Activated CD8-positive, alpha-beta T cell treated with anti-CD3 and anti-CD28 coated beads for 36 hours (primary cell): ENCODE results near the gene SORCS2. TPM values are rescaled to one million over a fixed set of nuclear protein-coding genes. Genes with fewer than 3 reads are reported as not detected.
A peak's percentile ranks its signal among the peaks of the same experiment; 100 is the strongest.

Source experiments
- ATAC-seq: fragments of 200-7000 bp; cut with Tn5 transposase; one replicate; pipeline ENCODE4 v1.10.0; 2021; ENCODE audit warnings: mild to moderate bottlenecking, moderate library complexity
- CTCF ChIA-PET: fragments of 350-600 bp; sonication (Branson Sonifier 250); formaldehyde crosslinking; loops from one replicate; lab custom pipeline; 2021; ENCODE audit warnings: antibody characterized with exemption; lab: Charles Lee
- POLR2A ChIA-PET: fragments of 350-600 bp; sonication (Branson Sonifier 250); formaldehyde crosslinking; loops from one replicate; lab custom pipeline; 2021; ENCODE audit warnings: antibody characterized with exemption; lab: Charles Lee
- DNase-seq: peaks from one replicate; pipeline ENCODE4 v3.0.0-alpha.2; 2020
- H3K27ac Mint-ChIP-seq: one replicate; pipeline ENCODE4 v1.8.0; 2021; ENCODE audit warnings: mild to moderate bottlenecking, mixed read lengths
- H3K27me3 Mint-ChIP-seq: one replicate; pipeline ENCODE4 v1.8.0; 2021; ENCODE audit warnings: mixed read lengths
- H3K36me3 Mint-ChIP-seq: one replicate; pipeline ENCODE4 v1.8.0; 2021; ENCODE audit warnings: low read depth, mixed read lengths
- H3K4me1 Mint-ChIP-seq: one replicate; pipeline ENCODE4 v1.8.0; 2021; ENCODE audit warnings: low read depth, mixed read lengths
- H3K4me3 Mint-ChIP-seq: one replicate; pipeline ENCODE4 v1.8.0; 2021; ENCODE audit warnings: mild to moderate bottlenecking, moderate library complexity, mixed read lengths
- H3K9me3 Mint-ChIP-seq: one replicate; pipeline ENCODE4 v1.8.0; 2021; ENCODE audit warnings: mixed read lengths
- CTCF ChIP-seq: fragments of 200-600 bp; IDR thresholded peaks from one replicate; pipeline ENCODE4 v1.8.0; 2022; ENCODE audit warnings: antibody characterized with exemption, mild to moderate bottlenecking
- intact Hi-C: fragments of 100-400 bp; cut with micrococcal nuclease; formaldehyde crosslinking; loops from one replicate; pipeline ENCODE4 v1.10.0; 2022
- total RNA-seq, 2 experiments: library from RNA; stranded (reverse); gene quantifications; one replicate each; pipeline ENCODE4 v1.2.3, GENCODE V29; 2021

SORCS2 gene
- total RNA-seq, 2 experiments from 2014 or later: 0.05 TPM; not detected in 1

GRCh38 chr4:7538518-7538917 lies 346.2 kb downstream of the SORCS2 start:
- no peaks in the 10 kb centered on the region for H3K27me3 Mint-ChIP-seq
- ChIA-PET CTCF (no interaction called here), POLR2A (no interaction called here)
- no peaks in the 10 kb centered on the region for H3K4me1 Mint-ChIP-seq
- H3K4me3 Mint-ChIP-seq: no peak overlapping the region
- DNase-seq (no peak), ATAC-seq (no peak)
- H3K27ac Mint-ChIP-seq: no peak overlapping the region
- H3K9me3 Mint-ChIP-seq: peaks cover 1% of the 10 kb centered on the region
- no peak for TF ChIP-seq CTCF
- H3K36me3 Mint-ChIP-seq: no peaks in the 10 kb centered on the region
- intact Hi-C loops: no loop called here

- no peaks in the 10 kb centered on the region for H3K4me1 Mint-ChIP-seq
- DNase-seq: no peak
- H3K27ac Mint-ChIP-seq: peak overlapping the region; percentile 59
- peaks cover 1% of the 10 kb centered on the region for H3K9me3 Mint-ChIP-seq
- no peak for TF ChIP-seq CTCF
- H3K4me3 Mint-ChIP-seq: no peak overlapping the region
- no peaks in the 10 kb centered on the region for H3K27me3 Mint-ChIP-seq
- POLR2A ChIA-PET: no interaction called here
- CTCF ChIA-PET: no interaction called here
- H3K36me3 Mint-ChIP-seq: no peaks in the 10 kb centered on the region
- ATAC-seq: no peak
- intact Hi-C loops: no loop called here
These were observed 346.8 kb downstream of the SORCS2 start for GRCh38 chr4:7539186-7539585.

GRCh38 chr4:7539659-7540058 lies 347.3 kb downstream of the SORCS2 start:
- H3K36me3 Mint-ChIP-seq: no peaks in the 10 kb centered on the region
- POLR2A ChIA-PET: no interaction called here
- ATAC-seq: peak; percentile 97
- intact Hi-C loops: no loop called here
- no peaks in the 10 kb centered on the region for H3K4me1 Mint-ChIP-seq
- TF ChIP-seq CTCF: no peak
- no peak overlapping the region for H3K4me3 Mint-ChIP-seq
- H3K9me3 Mint-ChIP-seq: peaks cover 1% of the 10 kb centered on the region
- H3K27me3 Mint-ChIP-seq: no peaks in the 10 kb centered on the region
- CTCF ChIA-PET: no interaction called here
- peak; percentile 84 for DNase-seq
- H3K27ac Mint-ChIP-seq: peak overlapping the region; percentile 59

GRCh38 chr4:7540206-7540605 lies 347.9 kb downstream of the SORCS2 start:
- CTCF ChIA-PET: no interaction called here
- POLR2A ChIA-PET: no interaction called here
- TF ChIP-seq CTCF: no peak
- H3K27ac Mint-ChIP-seq: no peak overlapping the region
- DNase-seq: no peak
- peaks cover 1% of the 10 kb centered on the region for H3K9me3 Mint-ChIP-seq
- no peak for ATAC-seq
- intact Hi-C loops: no loop called here
- no peaks in the 10 kb centered on the region for H3K27me3 Mint-ChIP-seq
- no peaks in the 10 kb centered on the region for H3K4me1 Mint-ChIP-seq
- no peak overlapping the region for H3K4me3 Mint-ChIP-seq
- no peaks in the 10 kb centered on the region for H3K36me3 Mint-ChIP-seq

- Mint-ChIP-seq H3K4me3 (no peak overlapping the region), H3K27me3 (no peaks in the 10 kb centered on the region), H3K27ac (no peak overlapping the region), H3K4me1 (no peaks in the 10 kb centered on the region), H3K36me3 (no peaks in the 10 kb centered on the region), H3K9me3 (peaks cover 1% of the 10 kb centered on the region)
- intact Hi-C loops: no loop called here
- ChIA-PET POLR2A (no interaction called here), CTCF (no interaction called here)
- no peak for DNase-seq
- no peak for ATAC-seq
- no peak for TF ChIP-seq CTCF
These were observed 348.5 kb downstream of the SORCS2 start for GRCh38 chr4:7540654-7541413.
